GM20431 (cell line): ENCODE measurements around the gene STIL.

Source experiments
- in situ Hi-C: fragments of 300-500 bp; cut with MseI, MboI; formaldehyde crosslinking; loops from one replicate; pipeline ENCODE4 v1.15.0; 2020; ENCODE audit warnings: low sequenced_read_pairs; ENCODE audit not compliant: unreplicated experiment

STIL gene

DNA sequence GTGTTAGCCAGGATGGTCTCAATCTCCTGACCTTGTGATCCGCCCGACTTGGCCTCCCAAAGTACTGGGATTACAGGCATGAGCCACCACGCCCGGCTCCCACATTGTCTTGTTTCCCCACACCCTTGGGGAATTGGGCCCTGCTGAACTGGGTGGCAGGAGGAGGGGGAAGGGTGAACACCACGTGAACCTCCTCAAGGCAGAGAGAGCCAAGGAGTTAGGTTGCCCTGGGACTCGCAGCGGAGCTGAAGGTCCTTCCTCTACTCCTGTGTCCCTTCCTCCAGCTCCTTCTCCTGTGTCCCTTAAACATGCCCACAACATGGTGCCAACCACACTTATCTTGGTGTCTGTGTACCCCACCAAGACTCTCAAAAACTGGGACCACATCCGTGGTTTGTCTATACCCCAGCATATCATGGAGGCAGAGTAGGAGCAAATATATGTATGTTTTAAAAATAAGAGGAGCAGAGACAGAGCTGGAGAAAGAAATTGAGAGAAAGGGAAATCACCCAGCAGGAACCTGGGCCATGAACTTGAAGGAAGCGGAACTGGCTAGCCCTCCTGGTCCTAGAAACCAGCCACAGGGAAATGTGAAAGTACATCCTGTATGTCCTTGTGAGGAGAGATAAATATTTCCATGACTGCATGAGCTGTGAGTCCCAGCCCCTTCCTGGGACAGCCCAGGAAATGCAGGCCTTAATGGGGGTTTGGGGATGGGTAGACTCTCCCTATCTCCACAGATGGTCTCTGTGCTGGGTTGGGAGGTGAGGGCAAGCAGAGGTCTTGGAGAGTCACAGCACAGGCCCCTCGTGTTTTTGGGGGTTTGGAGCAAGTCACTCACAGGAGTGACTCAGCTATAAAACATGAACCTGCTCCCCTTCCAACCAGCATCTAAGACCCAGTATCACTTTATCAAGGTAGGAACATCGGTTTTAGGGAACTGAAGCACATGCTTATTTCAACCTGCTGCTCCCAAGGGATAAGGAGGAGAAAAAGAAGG lies 72.5 kb downstream of the STIL start:
- in situ Hi-C loops: no loop called here

- in situ Hi-C loops: no loop called here
Observed at GRCh38 chr1:47238935-47239592, 74.9 kb downstream of the STIL start.

DNA sequence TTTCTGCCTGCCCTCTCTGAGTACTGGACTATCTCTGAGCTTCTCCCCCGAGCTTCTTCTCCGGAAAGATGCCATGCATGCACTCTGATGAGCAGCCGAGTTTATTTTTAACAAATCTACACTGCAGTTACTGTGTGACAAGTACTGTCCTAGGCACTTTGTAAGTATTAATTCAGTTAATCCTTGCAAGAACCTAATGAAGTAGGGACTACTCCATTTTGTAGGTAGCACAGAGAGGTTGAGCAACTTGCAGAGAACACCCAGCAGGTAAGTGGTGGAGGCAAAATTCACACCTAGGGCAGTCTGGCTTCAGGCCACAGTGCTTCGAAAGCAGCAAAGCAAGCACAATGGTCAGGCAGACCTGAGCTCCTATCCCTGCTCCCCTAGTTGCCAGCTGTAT lies 78.1 kb downstream of the STIL start:
- in situ Hi-C loops: no loop called here

- in situ Hi-C loops: no loop called here
Observed at GRCh38 chr1:47235241-47235681, 78.7 kb downstream of the STIL start.

DNA sequence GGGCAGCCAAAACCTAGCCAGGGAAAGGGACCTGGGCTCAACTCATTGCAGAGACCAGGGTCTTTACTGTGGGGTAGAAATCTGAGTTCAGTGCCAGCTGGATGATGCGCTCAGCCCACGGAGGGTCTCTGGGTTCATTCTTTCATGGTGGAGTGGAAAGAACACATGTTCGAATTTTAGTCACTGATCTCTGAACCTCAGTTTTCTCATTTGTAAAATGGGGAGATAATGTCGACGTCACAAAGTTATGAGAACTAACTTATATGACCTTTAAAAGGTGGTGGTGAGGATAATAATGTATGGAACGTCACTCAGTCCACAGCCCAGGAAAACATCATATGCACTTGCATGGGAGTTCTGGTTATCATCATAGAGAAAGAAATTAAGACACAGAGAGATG lies 80.8 kb downstream of the STIL start:
- in situ Hi-C loops: no loop called here

GRCh38 chr1:47232187-47232874 lies 81.6 kb downstream of the STIL start, which contains the start of gene TAL1:
Gene TAL1, minus strand, starts transcription at chr1:47232225. Its CDS starts 6,337 bp downstream, at chr1:47225888.
- in situ Hi-C loops: no loop called here

GRCh38 chr1:47231301-47232186 lies 82.4 kb downstream of the STIL start:
- in situ Hi-C loops: no loop called here

GRCh38 chr1:47230692-47231300 lies 83.2 kb downstream of the STIL start:
- in situ Hi-C loops: no loop called here

- in situ Hi-C loops: no loop called here
Observed at GRCh38 chr1:47229886-47230691, 83.9 kb downstream of the STIL start.

- in situ Hi-C loops: no loop called here
Observed at GRCh38 chr1:47229031-47229885, 84.7 kb downstream of the STIL start.

DNA sequence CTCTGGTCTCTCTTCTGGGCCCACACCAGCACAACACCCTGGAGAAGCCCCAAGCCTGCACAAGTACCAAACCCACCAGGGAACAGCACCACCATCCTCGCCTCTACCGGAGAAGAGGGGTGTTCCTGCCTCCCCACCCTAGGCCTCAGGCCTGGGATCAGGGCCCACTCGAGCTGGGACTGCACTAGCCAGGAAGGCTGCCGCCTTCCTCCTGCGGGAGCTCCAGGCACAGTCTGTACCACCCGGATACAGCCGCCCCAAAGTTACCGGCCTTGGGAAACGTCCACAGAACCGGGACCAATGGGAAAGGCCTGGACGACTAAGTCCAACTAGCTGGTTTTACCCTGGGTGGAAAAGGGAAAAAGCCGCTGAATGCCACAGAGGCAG lies 85.3 kb downstream of the STIL start:
- in situ Hi-C loops: no loop called here

DNA sequence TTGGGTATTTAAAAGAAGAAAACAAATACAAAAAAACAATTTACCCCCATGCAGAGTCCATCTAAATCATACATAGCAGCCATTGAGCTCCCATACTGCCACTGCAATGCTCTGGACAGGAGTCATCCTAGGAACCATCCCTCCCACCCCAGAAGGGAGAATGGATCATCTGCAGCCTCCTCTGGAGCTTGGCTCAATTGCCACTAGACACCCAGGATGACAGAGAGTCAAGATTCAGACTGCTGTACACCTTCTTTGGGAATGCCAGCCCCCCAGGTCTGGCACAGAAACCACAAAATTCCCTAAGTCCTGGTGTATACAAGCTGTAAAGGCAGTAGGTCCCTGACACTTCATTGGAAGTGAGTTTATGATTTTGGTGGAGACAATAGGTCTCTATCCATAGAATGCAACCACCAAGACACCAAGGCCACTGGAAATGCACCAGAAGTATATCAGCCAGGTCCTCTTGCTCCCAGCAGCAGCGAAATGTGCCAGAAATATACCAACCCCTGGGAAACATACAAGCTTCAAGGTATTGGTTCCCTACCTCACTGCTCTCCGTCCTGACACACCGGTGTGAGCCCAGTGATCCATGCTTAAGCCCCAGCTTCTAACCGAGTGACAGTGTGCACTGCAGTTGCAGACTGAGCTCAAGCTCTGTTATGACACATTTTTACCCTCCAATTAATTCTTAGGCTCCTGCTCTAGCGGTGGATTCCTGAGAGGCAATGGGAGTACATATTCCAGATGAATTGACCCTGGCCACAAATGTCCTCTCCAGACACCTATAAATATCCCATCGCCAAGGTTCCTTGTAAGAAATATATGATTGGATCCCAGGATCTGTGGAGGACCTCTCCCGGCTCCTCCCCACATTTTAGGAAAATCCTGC lies 86.4 kb downstream of the STIL start:
- in situ Hi-C loops: no loop called here

GRCh38 chr1:47226839-47227215 lies 87.1 kb downstream of the STIL start:
- in situ Hi-C loops: no loop called here

DNA sequence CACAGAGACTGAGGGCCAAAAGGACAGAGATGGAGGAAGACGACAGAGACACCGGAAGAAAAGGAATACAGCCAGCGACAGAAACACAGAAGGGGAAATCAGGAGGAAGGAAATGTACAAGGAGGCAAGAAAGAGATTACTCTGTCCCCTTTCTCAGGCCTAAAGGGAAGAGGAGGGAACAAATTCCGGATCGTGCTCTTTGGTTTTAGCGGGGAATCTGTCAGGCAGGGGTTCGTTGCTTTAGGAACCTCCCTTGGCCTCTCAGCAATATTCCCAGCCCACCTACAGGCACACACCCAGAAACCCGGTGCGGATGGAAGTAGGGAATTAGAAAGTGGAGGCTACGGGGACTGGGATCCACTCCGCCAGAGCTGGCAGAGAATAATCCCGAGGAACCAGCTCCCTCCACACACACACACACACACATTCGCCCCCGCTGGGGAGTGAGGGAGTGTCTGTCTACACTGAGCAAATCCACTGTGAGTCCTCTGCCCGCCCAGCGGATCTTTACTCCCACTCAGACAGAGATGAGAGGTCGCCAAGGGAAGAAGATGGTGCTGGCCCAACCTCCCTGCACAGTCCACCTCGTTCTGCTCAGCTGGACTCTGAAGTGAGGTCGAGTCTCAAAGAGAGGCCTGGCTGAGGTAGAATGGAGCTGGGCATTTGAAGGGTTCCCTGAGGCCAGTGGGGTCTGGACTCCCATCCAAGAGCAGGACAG lies 87.7 kb downstream of the STIL start:
- in situ Hi-C loops: no loop called here

- in situ Hi-C loops: no loop called here
Observed at GRCh38 chr1:47225430-47226100, 88.4 kb downstream of the STIL start.
